Stimulated activated CD4-positive, alpha-beta T cell treated with anti-CD3 and anti-CD28 coated beads, Interleukin-1b, Interleukin-23, amount 100 ng/mL, for 48 hours (primary cell): ENCODE results near the gene ADNP.
"Not testable (repeated sequence)": the region's sequence is repeated elsewhere in the genome, so short reads cannot be mapped to it uniquely, and the experiment has no call there.

Experiments used
- DNase-seq: peaks from one replicate; pipeline ENCODE4 v3.0.0-alpha.2; 2020

Gene ADNP

DNA sequence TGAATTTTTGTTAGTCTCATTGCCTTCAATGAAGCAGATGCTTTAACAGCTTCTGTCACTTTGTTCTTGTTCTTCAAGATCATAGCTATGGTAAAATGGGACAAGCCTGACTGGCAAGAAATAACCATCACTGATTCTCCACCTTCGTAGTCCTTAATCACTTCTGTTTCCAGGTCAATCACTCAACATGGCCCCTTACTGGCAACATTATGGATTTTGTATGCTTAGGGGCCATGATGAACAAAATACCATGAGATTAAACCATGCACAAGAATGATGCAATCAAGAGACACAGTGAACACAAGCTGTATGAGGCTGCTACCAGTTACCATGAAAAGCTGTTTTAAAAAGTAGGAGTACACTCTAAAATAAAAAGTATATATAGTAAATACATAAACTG, 32.8 kb downstream of the ADNP start:
- no peak for DNase-seq

- DNase-seq, result no peak
Observed at GRCh38 chr20:50895111-50895830, 36.0 kb downstream of the ADNP start.

- DNase-seq, result no peak
Observed at GRCh38 chr20:50893620-50894019, 37.6 kb downstream of the ADNP start.

- no peak for DNase-seq
Observed at GRCh38 chr20:50892394-50892793, 38.8 kb downstream of the ADNP start.

DNA sequence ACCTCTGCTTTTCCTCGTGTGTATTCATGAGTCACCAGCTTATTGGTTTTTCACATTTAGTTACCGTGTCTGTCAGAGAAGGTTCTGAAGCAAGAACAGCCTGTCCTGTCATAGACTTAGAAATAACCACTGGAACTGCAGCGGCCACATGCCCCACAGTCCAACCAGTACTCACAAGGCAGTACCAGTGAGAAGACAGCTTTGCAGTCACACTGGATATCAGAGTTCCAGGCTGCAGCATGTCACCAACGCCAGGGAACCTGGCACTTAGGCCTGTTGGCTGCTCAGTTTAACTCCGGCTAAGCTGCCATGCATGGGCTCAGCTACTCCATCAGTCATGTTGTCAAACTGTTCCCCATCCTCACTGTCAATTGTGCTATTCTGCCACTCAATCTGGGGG, 40.1 kb downstream of the ADNP start:
- DNase-seq, result no peak

DNA sequence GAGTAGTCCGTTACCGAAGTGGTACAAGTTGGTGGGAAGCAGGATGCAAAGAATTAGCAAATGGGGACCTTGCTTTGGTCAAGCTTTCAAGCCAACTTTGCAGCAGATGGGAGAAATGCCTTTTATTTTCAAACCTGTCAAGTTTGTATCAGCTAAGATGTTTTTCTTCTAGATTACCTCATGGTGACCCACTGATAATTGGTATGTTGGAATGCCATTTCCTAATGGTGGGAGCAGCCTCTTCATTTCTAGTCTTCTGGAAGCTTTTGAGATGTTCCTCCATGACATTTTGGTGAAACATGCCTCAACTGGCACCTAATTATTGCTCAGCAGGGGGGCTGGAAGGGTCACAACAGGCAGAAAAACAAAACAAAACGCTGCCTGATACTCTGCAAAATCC, 43.7 kb downstream of the ADNP start:
- no peak for DNase-seq

DNA sequence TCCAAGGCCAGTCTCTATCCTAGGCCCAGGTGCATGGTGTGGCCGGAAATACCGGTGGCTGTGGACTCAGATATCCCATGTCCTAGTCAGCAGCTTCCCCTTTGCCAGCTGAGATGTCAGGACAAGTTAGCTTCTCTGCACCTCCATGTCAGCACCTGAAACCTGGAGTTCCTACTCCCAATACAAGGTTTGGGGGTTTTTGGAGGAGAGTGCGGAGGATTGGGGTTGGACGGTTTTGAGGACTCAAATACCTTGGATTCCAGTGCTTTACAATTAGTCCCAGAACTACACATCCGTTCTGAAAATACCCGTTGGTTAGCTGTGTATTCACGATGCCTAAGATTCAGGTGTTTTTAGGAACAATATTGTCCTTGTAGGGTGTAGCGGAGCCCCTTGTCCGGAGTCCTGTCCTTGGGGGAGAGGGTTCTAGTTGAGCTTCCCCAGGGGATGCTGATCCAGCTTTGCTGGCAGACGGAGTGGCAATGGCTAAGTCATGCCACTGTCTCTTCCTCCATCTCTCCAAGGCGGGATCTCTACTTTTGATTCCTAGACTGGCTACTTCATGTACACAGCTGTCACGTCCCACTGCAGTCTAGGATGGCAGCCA, 45.0 kb downstream of the ADNP start:
- DNase-seq, result no peak

GRCh38 chr20:50885781-50886180, 45.5 kb downstream of the ADNP start:
- DNase-seq, result no peak

GRCh38 chr20:50885068-50885467, 46.2 kb downstream of the ADNP start:
- no peak for DNase-seq

DNA sequence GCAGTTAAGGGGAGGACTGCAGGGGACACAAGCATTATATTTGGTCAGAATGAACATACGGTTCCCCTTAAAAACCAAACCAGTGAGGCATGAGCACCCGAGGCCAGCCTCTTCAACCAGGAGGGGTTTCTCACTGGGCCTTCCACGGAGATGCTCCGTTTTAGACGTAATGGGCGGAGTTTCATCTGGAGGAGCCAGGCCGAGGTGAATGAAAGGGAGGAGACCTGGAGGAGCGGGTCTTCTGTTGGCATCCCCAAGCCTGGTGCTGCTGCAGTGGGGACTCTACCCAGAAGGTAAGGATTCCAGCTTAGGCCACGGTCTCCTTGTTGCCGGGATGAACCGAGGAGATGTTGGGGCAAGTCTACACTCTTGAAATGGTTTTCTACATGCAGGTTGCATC, 47.4 kb downstream of the ADNP start:
- DNase-seq, result no peak

DNA sequence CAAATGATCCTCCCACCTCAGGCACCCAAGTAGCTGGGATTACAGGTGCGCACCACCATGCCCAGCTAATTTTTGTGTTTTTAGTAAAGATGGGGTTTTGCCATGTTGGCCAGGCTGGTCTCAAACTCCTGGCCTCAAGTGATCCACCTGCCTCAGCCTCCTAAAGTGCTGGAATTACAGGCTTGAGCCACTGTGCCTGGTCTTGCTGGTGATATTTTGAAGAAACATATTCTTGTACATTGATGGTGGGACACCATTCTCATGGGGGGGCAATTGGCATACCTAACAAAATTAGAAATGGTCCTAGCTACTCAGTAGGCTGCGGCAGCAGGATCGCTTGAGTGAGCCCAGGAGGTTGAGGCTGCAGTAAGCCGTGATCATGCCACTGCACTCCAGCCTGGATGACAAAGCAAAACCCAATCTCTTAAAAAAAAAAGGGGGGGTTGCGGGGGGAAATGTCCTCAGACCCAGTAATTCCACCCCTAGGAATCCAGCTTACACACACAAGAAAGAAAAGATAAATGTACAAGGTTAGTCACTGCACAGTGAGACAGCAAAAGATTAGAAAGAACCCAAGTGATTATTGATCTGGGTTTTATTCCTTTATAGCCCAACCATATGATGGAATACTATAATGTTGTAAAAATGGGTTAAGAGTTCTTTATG, 49.3 kb downstream of the ADNP start:
- not testable (repeated sequence) for DNase-seq

- no peak for DNase-seq
Observed at GRCh38 chr20:50879649-50880550, 51.3 kb downstream of the ADNP start.

DNA sequence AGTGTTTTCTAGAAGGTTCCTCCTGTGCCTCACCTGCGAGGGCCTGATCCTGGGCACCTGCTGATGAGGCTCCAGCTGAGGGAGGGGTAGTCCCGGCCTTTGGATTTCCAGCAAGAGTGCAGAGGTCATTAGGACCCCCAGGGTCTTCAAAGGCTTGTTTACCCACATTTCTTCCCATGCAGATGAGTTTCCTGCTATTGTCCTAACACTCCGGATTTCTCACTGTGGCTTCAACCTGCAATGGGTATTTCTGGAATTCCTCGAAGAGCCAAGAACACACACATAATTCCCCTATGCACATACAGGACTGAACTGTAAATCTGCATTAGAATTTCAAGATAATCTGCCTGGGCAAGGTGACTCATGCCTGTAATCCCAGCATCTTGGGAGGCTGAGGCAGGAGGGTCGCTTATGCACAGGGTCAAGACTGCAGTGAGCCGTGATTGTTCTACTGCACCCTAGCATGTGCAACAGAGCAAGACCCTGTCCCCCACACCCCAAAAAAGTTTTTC, 53.9 kb downstream of the ADNP start:
- DNase-seq, result no peak

- no peak for DNase-seq
Observed at GRCh38 chr20:50876816-50877215, 54.4 kb downstream of the ADNP start.

DNA sequence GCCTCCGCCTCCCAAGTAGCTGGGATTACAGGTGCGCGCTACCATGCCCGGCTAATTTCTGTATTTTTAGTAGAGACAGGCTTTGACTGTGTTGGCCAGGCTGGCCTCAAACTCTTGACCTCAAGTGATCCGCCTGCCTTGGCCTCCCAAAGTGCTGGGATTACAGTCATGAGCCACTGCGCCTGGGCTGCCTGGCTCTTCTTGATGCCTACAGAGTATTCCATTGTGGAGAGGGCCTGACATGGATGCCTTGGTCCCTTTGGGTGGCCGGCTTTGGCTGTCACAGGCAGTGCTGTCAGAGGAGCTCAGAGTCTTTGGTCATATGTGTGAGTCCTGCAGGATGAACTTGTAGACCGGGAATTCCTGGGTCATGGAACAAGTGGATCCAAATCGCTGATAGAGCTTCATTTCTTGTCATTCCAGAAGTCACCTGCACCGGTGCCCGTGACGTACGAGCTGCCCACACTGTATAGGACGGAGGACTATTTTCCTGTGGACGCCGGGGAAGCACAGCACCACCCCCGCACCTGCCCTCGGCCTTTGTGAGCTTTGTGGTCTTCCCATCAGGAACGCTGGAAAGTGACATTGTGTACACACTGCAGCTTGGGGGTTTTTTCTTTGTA, 55.1 kb downstream of the ADNP start:
- no peak for DNase-seq

- no peak for DNase-seq
Observed at GRCh38 chr20:50874758-50875665, 56.2 kb downstream of the ADNP start.

GRCh38 chr20:50874111-50874757, 57.0 kb downstream of the ADNP start:
- DNase-seq, result no peak

DNA sequence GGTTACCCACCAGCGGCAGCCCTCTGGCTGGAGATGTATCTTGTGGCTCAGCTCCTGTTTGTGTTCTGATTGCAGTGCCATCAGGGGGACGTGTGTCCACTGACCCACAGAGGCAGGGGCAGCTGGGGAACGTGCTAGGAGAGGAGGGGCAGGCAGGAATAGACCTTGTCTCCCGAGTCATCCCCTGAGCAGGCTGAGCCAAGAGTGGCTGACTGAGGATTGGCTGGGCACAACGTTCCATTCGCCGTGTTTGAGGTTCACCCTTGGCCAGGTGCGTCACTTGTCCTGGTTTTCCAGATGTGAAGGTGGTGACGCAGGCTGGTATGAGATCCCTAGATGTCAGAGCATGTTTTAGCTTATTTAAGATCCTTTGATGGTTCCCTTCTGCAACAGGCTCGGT, 57.7 kb downstream of the ADNP start:
- DNase-seq, result no peak

DNA sequence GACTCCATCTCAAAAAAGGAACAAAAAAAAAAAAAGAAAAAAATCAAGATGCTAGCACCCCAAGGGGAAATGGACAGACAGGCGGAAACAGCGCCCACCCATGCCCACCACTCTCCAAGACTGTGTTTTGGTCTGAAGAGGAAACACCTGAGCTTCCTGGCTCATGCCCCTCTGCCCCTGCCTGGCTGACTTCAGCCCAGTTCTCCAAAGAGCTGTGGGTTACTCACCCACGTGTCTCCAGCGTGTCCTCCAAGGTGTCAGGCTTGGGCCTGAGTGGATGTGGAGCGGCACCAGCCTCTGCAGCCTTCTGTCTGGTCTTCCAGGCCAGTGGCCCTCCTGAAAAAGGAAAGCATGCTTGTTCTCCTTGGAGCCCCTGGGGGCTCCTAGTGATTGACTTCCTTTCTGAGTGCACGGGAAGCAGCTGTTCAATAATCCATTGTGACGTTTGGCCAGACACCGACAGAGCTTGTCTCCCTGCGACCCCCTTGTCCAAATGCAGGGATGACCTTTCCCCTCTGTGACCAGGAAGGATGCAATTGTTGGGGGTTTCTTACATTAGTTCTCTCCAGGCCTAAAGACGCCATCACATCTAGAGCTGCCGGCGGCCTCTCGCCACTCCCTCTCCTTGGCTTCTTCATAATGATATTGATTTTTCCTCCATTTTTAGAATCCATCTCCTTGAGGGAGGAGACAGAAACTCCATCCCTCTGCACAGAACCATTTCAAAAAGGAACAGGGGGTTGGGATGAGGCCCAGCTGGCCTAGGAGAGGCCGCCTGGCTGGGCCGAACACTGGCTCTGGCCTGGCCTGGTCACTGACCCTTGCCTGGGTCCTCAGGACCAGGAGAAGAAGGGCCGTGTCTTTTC, 58.4 kb downstream of the ADNP start:
- DNase-seq, result no peak
